Activated T-helper 1 cell treated with Interleukin-2 at 50 U/mL for 16 hours (primary cell): ENCODE measurements around the gene DHX35.
"Not testable (repeated sequence)": the region's sequence is repeated elsewhere in the genome, so short reads cannot be mapped to it uniquely, and the experiment has no call there.

Experiments
- DNase-seq: peaks from one replicate; pipeline ENCODE4 v3.0.0-alpha.2; 2020; ENCODE audit warnings: low read depth

DHX35 gene

DNA sequence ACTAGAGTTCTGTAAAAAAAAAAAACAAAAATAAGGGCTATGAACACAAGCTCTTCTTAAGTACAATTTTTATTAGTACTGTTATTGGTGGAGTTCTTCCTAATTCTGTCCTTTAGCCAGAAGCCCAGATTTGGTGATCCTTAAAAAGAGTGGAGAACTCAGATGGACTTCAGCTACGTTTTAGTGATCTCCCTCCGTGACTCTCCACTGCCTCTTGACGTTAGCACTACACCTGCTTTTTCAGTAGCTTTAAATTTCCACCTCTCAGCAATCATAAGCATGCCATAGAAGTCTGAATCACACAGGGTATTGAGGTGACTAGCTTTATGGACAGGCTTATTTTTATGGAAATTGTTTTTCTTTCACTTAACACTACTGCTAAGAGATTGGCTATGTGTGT is 17.7 kb downstream of the DHX35 start:
- no peak for DNase-seq

DNA sequence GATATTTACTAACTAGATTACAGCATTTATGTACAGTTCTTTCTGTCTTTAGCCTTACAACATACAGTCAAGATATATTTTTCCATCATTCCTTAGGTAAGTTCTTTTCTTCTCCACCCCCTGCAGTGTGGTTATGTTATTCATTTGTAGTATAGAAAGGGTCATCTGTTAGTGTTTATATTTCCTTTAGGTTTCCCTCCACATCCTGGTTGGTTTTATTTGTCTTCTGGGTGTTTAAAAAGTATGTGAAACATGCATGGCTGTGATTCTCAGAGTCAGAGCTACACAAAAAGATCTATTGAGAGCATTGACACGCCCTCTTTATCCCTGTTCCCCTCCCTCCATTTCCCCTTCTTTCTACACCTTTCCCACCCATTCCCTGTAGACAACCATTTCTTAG is 20.1 kb downstream of the DHX35 start:
- no peak for DNase-seq

DNA sequence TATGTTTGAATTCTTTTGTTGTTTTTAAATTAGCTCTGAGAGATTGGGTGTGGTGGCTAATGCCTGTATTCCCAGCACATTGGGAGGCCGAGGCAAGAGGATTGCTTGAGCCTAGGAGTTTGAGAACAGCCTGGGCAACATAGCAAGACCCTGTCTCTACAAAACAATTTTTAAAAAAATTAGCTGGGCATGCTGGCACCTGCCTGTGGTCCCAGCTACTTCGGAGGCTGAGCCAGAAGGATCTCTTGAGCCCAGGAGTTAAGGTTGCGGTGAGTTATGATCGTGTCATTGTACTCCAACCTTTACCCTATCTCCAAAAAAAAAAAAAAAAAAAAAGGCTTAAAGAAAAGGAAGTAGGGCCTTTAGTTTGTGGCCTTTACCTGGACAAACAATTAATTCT is 22.9 kb downstream of the DHX35 start:
- DNase-seq = no peak

DNA sequence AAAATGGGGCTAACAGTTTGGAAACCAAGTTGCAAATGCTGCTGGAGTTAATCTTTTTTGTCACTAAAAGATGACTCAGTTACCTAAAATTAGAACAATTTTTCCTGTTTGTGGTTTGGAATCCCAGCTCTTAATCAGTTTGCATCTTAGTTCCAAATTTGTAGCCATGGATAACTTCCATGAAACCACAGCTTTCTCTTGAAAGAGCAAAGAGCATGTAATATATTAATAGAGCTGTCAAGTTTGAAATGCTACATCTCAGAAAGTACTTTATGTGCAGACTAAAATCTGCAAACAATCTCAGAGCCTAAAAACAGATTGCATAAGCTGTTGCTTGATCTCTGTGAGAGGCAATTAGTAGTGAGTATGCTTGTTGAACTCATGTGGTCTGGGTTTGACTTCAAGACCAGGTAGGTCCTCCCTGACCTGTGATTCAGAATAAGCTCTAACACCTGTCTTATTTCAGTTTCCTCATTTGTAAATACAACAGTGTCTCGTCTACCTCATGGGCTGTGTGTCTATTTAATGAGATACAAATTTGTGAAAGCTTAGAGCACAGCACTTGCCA is 23.5 kb downstream of the DHX35 start:
- DNase-seq = no peak

DNA sequence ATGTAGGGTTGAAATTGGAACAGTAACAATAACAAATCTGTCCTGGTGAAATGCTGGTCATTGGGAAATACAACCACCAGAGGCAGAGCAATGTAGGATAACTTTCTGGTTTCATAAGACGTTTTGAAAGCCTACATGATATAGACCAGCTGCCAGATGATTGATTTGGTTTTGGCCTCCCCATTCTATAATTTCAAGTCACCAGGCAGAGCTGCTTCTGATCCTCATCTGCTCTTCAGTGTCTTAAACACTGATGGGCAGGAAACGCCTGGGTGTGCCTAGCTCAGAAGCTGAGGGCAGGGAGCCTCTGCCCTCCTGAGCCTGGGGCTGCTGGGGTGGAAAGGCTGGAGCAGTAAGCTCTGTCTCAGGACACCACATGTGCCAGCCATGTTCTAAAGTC is 24.5 kb downstream of the DHX35 start:
- DNase-seq = no peak

DNA sequence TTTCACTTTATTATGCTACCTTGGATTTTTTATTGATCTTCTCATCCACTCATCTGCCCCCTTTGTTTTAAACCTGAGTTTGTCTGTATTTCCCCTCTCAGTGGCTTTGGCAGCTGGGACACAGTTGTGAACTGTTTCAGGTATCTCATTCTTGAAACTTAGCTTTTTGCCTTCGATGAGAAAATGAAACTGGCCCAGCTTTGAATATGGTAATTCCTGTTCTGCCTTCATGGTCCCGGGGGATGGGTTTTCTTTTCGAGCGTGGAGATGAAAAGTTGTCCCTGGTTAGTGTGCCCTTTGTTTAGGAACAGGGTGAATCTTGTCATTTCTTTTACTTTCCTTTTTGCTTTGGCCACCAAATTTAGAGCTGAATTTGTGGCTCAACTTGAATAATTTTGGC is 25.6 kb downstream of the DHX35 start:
- DNase-seq = no peak

DNA sequence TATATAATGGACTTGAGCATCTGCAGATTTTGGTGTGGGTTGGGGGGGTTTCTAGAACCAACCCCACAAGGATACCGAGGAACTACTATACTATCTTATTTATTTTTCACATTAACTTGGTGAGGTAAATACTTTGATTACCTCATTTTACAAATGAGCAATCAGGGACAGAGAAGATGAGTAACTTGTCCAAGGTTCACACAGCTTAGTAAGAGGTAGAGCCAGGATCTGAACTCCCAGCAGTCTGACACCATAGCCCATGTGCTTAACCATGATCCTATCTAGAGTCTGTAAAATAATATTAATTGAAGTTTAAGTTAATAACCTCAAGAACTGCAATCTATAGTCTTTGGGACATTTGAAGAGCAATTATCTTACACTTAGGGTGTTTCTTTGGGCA is 28.6 kb downstream of the DHX35 start:
- no peak for DNase-seq

DNA sequence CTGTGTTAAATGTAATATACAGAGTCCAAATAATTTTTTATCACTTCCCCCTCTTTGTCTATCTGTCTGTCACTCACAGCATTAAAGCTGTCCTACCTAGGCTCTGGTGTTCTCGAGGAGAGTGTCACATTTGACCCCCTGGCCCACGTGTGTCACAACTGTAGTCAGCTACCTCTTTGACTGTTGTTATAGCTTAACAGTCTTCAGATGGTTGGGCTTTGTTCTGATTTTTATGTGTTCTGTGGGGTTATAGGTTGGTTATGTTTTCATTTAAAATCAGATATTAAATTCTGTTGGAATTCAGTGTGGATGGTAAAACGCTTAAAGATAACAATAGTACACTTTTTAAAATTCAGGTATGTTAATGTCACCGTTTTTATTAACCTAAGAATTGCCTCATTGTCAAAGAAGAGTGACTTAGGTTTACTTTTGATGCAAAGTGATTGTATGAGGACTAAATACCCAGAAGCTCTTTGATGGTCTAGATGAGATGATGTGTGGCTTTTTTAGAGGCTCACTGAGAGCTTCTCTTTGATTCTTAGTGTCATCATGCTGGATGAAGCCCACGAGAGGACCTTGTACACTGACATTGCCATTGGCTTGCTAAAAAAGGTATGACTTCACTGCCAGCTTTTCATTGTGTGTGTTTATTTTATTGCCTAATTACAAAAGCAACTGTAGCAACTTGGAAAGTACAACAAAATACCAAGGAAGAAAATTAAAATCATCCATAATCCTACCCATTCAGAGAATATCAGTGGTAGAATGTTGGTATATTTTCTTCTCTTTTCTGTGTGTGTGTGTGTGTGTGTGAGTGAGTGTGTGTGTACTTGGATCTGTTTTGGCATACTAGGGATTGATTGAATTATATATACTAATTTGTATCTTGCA is 29.9 kb downstream of the DHX35 start:
- no peak for DNase-seq

DNA sequence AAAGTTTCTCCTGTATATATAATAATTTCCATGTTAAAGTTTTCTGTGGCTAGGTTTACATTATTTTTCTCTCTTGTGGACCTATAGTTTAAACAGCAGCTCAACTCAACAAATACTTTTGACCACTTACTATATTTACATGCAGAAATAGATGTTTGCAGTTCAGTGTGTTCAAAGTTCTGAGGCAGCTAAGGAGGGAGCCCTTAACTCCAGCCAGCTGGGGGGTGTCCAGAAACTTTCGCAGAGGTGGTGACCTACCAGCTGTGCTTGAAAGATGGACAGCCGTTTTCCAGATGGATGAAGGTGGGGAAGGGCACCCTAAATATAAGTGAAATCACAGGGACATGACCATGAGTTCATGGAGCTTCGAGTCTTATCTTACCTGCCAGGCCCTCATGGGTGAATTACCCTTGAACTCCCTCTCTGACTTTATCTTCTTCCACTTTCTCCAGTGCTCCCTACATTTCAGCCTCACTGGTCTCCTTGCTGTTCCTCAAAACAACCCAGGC is 33.4 kb downstream of the DHX35 start:
- no peak for DNase-seq

DNA sequence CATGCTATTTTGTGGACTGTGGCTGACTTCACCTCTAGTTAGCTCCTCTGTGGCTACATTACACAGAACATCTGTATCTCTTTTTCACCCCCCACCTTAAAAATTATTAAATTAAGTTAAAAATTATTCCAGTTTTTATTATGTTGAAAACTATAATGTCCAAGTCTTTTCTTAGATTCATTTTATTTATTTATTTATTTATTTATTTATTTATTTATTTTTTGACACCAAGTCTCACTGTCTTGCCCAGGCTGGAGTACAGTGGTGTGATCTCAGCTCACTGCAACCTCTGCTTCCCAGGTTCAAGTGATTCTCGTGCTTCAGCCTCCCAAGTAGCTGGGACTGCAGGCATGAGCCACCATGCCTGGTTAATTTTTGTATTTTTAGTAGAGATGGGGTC is 34.7 kb downstream of the DHX35 start:
- DNase-seq = not testable (repeated sequence)

DNA sequence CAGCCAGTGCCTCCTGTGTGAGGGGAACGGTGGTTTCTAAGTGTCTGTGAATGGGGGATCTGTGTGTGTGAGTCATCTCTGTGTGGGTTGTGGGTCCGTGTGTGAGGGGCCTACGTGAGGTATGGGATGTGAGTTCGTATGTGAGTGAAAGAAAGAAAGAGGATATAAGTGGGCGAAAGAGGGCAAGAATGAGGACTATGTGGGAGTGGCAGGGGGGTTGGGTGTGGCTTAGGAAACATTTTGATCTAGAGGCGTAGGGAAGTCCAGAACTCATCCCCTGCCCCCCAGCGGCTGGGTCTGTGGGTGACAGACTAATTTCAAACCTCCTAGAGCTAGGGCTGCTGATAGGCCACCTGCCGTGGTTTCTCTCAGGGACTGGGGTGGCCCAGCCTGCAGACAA is 35.5 kb downstream of the DHX35 start:
- no peak for DNase-seq

DNA sequence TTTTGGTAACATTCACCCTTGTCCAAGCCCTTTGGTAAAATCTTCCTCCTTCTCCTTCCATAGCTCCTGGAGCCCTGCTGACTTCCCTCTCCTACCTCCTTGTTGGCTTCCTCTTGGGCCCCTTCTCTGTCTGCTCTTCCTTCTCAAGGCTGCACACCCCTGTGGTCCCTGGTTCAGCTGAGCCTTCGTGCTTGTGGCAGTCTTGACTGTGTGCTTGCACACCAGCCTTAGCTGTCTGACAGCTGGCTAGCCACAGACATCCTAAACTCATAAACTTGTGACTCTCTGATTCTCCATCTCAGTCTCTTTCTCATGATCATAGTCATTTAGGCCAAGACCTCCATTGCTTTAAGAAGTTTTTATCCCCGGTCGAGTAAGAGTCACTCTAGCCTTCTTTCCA is 37.1 kb downstream of the DHX35 start:
- DNase-seq = no peak

DNA sequence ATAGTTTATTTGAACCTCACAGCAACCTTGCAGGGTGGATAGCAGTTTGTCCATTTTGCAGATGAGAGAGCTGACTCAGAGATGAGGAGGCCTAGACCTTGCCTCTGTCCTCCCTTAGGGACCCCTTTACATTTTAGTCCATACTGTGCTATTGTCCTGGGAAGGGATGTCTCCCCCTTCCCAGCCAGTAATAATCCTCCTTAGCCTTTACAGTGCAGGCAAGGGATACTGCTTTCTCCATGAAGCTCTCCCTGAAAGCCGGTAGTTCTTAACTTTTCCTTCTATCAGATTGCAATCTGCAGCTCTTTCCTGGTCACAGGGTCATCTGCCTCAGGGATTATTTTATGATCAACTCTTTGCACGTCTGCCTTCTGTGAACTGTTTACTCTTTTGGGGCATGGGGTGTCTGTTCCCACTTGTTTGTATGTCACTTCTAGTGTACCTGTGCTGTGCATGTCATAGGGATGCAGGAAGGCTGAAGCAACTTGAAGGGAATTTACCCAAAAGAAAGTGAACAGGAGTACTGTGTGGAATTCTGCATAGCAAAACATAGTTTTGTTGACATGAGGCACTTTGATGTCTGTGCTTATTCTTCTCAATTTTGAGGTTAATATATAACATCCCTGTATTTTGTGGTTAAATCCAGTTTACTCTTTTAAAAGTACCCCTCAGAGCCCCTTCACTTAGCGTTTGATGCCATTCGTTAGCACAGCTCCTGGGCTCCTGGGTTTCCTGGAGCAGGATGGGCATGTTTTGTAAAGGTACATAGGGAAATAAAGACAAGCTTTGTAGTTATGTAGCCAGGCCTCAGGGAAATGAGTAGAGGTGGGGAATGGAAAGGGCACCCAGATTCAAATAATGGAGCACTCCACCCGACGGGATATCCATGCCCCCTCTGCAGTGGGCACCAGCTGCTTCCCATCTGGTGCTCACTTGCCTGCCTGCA is 38.1 kb downstream of the DHX35 start:
- no peak for DNase-seq

DNA sequence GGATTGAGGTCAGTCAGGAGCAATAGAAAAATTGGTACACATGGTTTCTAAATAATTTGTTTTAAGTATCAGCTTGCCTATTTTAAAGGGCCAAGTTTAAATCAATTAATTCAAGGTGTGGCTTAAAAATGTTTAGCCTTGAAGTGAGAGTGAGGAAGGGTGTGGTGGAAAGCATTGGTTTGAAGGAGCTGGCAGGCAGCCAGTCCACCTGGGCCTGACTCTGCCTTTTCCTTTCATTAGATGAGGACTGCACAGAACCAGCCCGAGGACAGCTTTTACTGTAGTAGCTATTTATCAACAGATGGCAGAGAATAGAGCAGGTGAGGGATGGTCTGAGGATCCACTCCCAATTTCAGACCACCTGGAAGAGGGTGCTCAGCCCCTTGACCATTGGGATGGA is 42.4 kb downstream of the DHX35 start:
- DNase-seq = peak; percentile 32

DNA sequence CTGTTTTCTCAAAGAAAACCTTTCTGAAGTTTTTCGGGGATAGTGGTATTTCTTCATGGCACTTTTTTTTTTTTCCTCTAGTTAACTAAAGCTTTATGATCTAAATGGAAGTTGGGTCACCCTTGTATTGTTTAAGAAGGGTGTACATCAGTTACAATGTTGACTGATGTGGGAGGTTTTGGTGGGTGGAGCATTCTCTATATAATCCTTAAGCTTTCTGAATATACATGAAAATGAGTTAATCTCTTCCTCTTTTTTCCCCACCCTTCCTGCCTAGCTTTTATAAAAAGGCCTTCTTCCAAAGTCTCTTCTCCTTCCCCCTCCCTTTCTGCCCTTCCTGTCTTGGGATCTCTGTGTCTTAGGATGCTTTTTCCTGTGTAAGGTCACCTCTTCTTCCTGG is 47.2 kb downstream of the DHX35 start:
- DNase-seq = no peak

DNA sequence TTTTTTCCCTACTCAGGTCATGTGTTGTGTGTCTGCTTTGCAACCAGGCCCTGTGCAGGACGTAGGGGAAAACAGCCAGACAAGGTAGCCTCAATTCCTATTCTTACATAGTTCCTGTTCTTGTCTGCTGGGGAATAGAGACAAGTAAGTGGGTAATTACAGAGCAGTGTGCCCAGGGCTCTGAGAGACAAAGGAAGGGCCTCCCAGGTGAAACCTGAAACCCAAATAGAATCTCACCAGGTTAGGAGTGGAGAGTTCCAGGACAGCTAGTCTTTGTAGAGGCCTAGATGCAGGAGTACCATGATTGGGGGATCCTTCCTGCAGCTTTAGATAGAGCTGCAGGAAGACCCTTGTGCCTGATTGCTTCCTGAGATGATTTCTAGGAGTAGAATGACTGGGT is 48.4 kb downstream of the DHX35 start:
- DNase-seq = no peak

DNA sequence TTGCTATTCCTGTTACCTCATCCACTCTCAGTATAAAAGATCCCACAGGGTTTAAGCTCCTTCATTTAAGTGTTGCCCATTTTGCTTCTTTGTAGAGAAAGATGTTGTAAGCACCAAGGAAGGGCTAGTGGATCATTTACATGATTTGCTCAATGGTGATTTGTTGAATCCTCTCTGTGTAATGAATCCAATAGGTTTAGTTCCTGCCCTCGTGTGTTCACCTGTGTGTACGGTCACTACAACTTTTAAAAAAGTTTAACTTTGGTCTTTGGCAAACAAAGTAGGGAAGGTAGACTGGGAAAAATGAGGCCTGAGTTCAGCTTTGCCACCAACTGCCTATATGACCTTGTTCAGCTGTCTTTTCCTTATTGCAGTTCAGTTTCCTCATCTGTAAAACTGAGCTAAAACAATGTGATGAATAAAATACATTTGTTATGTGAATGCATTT is 51.5 kb downstream of the DHX35 start:
- DNase-seq = no peak

DNA sequence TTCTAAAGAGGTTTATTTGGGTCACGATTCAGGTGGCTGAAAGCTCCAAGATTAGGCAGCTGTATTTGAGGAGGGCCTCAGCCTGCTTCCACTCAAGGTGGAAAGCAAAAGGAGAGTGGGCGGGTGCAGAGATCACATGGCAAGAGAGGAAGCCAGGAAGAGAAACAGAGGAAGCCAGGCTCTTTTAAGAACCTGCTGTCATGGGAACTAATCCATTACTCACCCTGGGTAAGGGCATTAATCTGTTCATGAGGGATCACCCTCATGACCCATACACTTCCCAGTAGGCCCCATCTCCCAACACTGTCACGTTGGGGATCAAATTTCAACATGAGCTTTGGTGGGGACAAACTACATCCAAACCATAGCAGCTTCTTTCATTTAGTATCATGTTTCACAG is 53.9 kb downstream of the DHX35 start:
- DNase-seq = no peak

DNA sequence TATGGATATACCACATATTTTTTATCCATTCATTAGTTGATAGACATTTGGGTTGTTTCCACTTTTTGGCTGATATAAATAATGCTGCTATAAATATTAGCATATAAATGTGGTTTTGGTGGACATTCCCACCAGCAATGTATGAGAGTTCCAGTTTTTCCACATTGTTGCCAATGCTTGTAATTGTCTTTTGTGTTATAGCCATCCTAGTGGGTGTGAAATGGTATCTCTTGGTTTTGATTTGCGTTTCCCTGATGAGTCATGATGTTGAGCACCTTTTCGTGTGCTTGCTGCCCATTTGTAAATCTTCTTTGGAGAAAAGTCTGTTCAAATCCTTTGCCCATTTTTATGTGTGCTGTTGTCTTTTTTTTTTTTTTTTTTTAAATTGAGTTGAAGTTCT is 54.4 kb downstream of the DHX35 start:
- no peak for DNase-seq

DNA sequence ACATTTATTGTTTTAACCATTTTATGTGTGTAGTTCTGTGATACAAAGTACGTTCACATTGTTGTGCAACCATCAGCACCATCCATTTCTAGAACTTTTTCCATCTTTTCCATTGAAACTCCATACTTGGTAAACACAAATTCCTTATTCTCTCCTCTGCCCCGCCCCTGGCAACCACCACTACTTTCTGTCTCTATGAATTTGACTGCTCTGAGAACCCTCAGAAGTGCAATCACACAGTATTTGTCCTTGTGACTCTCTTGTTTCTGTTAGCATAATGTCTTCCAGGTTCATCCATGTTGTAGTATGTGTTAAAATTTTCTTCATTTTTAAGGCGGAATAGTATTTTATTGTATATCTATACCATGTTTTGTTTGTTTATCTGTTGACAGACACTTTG is 56.9 kb downstream of the DHX35 start:
- no peak for DNase-seq

DNA sequence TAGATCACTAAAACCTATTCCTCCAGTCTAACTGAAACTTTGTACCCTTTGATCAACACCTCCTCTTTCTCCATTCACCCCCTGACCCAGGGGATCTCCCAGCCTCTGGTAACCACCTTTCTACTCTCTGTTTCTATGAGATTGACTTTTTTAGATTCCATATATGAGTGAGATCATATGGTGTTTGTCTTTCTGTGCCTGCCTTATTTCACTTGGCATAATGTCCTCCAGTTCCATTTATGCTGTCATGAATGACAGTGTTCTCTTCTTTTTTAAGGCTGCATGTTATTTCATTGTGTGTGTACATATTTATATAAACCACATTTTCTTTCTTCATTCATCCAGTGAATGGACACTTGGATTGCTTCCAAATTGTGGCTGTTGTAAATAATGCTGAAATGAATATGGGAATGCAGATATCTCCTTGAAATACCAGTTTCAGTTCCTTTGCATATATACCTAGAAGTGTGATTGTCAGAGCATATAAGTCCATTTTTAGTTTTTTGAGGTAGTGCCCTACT is 57.7 kb downstream of the DHX35 start:
- no peak for DNase-seq

DNA sequence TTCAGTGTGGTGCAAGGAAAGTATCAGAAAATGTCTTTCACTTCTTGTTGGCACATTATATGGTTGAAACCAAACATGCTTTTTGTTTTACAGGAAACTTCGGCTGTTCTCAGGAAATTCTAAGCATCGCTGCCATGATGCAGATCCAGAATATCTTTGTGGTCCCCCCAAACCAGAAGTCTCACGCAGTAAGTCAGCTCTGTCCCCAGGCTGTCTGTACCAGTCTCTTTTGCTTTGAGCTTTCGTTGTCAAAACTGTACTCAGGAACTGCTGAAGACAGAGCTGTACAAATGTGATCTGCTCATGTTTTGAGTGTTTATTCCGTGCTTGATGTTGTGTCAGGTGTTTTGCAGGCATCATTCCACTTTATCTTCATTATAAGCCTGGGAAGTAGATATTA is 59.6 kb downstream of the DHX35 start:
- no peak for DNase-seq
